Esophagus squamous epithelium (tissue), 5 donors: ENCODE data around the gene DHRS13. TPM values are rescaled to one million over a fixed set of nuclear protein-coding genes. Genes with fewer than 3 reads are reported as not detected.
A peak's percentile ranks its signal among the peaks of the same experiment; 100 is the strongest.
"Not testable (repeated sequence)": the region's sequence is repeated elsewhere in the genome, so short reads cannot be mapped to it uniquely, and the experiment has no call there.

Experiments used
- DNase-seq: peaks from one replicate; lab custom pipeline; 2025; lab: John Stamatoyannopoulos, UW
- H3K27ac ChIP-seq, 4 donors: fragments of 200-600 bp; sonication (generic); one replicate each; pipeline ENCODE4 v1.5.1; 2016 to 2019; ENCODE audit warnings: mild to moderate bottlenecking in 1 of 4
- H3K27me3 ChIP-seq, 4 donors: fragments of 200-600 bp; sonication (generic); 1 replicate in 3 of 4; 2 replicates in 1 of 4; pipeline versions ENCODE4 v1.5.1 to v1.6.0; 2017 to 2021; ENCODE audit warnings: antibody characterized with exemption in 1 of 4
- H3K36me3 ChIP-seq, 3 donors: fragments of 200-600 bp; sonication (generic); one replicate each; pipeline ENCODE4 v1.5.1; 2016 to 2019
- H3K4me1 ChIP-seq, 3 donors: fragments of 200-600 bp; sonication (generic); one replicate each; pipeline ENCODE4 v1.5.1; 2017 to 2019
- H3K4me3 ChIP-seq, 4 donors: fragments of 200-600 bp; sonication (generic); 1 replicate in 3 of 4; 2 replicates in 1 of 4; pipeline ENCODE4 v1.5.1; 2016 to 2019; ENCODE audit warnings: mild to moderate bottlenecking in 2 of 4, moderate library complexity in 1 of 4
- H3K9me3 ChIP-seq, 3 donors: fragments of 200-600 bp; sonication (generic); one replicate each; pipeline ENCODE4 v1.5.1; 2016 to 2019
- CTCF ChIP-seq, 6 experiments: fragments of 450-650 bp in 4 of 6; fragments of 200-600 bp in 2 of 6; sonication (generic) in 2 of 6; IDR thresholded peaks; one replicate each; pipeline ENCODE4 v1.5.1; 2016 to 2019; ENCODE audit warnings: antibody characterized with exemption in 6 of 6, mild to moderate bottlenecking in 4 of 6, moderate library complexity in 4 of 6
- POLR2A ChIP-seq, 4 donors: fragments of 450-650 bp; IDR thresholded peaks; one replicate each; pipeline ENCODE4 v1.6.1; 2017; ENCODE audit warnings: antibody characterized with exemption in 4 of 4, mild to moderate bottlenecking in 4 of 4, moderate library complexity in 3 of 4
- WGBS, 2 donors: methylation state at CpG; one replicate each; pipeline ENCODE4 v1.1.5; 2018; 5-methylcytosine and 5-hydroxymethylcytosine counted together
- intact Hi-C: fragments of 100-400 bp; cut with DNase I; formaldehyde crosslinking; loops from one replicate; pipeline ENCODE4 v1.15.0; 2022
- total RNA-seq, 4 donors: library from RNA; depleted of rRNA; stranded (reverse); fragments of >200 nt; gene quantifications; one replicate each; pipeline ENCODE4 v1.1.0, GENCODE V29; 2016
- donor health status: DM: yes; HTN: yes; CAD: no.

Gene DHRS13
- total RNA-seq, 4 donors from 2014 or later = 10.3 to 17.0 (median 14.9) TPM

DNA sequence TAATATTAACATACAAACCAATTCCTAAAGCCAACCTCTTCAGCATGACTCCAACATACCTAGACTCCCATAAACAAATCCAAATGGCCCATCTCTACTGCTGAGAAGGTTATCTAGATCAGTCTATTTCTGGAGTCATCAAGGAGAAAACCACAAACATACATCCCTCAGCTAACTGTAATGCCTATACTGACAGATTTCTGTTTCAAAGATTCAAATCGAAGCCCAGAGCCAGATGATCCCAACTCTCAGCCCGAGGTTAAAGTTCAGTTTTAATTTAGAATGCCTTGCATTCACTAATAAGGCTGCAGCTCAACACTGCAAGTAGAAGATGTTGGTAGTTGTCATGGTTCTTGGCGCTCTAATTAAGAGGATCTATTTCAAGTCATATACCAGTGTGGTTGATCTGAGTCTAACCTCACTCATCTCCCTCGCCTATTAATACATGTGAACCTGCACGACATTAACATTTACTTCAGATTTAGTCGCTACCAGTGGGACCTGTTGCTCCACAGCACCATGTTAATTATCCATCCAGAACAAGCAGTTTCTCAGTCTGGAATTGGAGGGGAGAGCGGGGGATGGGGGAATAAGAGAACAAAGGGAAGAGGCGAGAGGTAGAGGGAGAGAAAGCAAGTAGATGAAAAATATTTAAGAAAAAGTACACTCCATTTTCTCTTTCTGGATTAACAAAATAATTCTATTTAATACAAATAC, 33.0 kb upstream of the DHRS13 start:
- no peak overlapping the region for H3K27ac ChIP-seq
- WGBS, 2 donors = 84 to 85% methylated on average over 8 of the region's 8 CpGs
- peaks cover 0 to 10% (median 0%) of the 10 kb centered on the region in 3 donors for H3K36me3 ChIP-seq
- no peaks in the 10 kb centered on the region for H3K27me3 ChIP-seq
- no peak for DNase-seq
- intact Hi-C loops = no loop called here
- H3K9me3 ChIP-seq = no peaks in the 10 kb centered on the region
- no peak overlapping the region for H3K4me3 ChIP-seq
- no peak for TF ChIP-seq CTCF (IDR thresholded peaks at IDR 0.05)
- no peak for TF ChIP-seq POLR2A (IDR thresholded peaks at IDR 0.05)
- H3K4me1 ChIP-seq = peaks cover 3 to 62% (median 34%) of the 10 kb centered on the region in 3 donors

DNA sequence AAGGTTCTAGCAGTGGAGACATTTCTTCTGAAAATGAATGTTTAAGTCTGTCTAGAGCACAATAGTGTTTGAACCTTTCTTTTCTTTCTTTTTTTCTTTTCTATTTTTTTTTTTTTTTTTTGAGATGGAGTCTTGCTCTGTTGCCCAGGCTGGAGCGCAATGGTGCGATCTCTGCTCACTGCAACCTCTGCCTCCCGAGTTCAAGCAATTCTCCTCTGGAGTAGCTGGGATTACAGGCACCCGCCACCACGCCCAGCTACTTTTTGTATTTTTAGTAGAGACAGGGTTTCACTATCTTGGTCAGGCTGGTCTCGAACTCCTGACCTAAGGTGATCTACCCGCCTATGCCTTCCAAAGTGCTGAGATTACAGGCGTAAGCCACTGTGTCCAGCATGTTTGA, 31.6 kb upstream of the DHRS13 start:
- H3K4me1 ChIP-seq = peaks cover 3 to 48% (median 28%) of the 10 kb centered on the region in 3 donors
- intact Hi-C loops = not testable (repeated sequence)
- 93% methylated on average over 8 of the region's 8 CpGs for WGBS, 2 donors

GRCh38 chr17:28929787-28930186, 26.9 kb upstream of the DHRS13 start:
- TF ChIP-seq POLR2A (IDR thresholded peaks at IDR 0.05) (no peak), CTCF (IDR thresholded peaks at IDR 0.05) (no peak)
- Histone ChIP-seq H3K9me3 (peaks cover 0 to 6% (median 4%) of the 10 kb centered on the region in 3 donors), H3K36me3 (peaks cover 0 to 40% (median 3%) of the 10 kb centered on the region in 3 donors), H3K4me3 (no peak overlapping the region), H3K27ac (no peak overlapping the region), H3K27me3 (no peaks in the 10 kb centered on the region), H3K4me1 (peaks cover 0 to 28% (median 4%) of the 10 kb centered on the region in 3 donors)
- WGBS, 2 donors = 92 to 100% methylated on average over 2 of the region's 2 CpGs
- DNase-seq = no peak
- intact Hi-C loops = no loop called here

More for the DNA sequence above, 31.6 kb upstream of the DHRS13 start:
- H3K9me3 ChIP-seq, DNase-seq, H3K27me3 ChIP-seq, H3K36me3 ChIP-seq, H3K4me3 ChIP-seq, H3K27ac ChIP-seq: not testable (repeated sequence)

DNA sequence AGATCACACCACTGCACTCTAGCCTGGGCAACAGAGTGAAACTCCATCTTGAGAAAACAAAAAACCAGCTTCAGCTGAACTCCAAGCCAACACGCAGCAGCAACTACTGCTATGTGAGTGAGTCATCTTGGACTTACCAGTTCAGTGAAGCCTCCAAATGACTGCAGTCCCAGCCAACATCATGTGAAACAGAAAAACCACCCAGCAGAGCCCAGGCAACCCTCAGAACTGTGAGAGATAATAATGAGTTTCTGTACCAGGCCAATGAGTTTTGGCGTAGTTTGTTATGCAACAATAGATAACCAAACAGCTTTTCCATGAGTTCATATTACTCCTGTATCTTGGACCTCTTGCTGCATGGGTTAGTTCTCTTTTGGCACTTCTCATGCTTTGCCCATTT, 25.2 kb upstream of the DHRS13 start:
- DNase-seq = no peak
- intact Hi-C loops = no loop called here
- Histone ChIP-seq H3K36me3 (peaks cover 7 to 57% (median 12%) of the 10 kb centered on the region in 3 donors), H3K9me3 (peaks cover 0 to 6% (median 4%) of the 10 kb centered on the region in 3 donors), H3K27me3 (no peaks in the 10 kb centered on the region), H3K4me1 (peaks cover 0 to 26% (median 4%) of the 10 kb centered on the region in 3 donors), H3K27ac (no peak overlapping the region), H3K4me3 (no peak overlapping the region)
- 51 to 67% methylated on average over 2 of the region's 2 CpGs for WGBS, 2 donors
- TF ChIP-seq POLR2A (IDR thresholded peaks at IDR 0.05) = no peak

GRCh38 chr17:28926786-28927185, 23.9 kb upstream of the DHRS13 start:
- intact Hi-C loops = no loop called here
- Histone ChIP-seq H3K4me1 (peaks cover 0 to 26% (median 4%) of the 10 kb centered on the region in 3 donors), H3K36me3 (peaks cover 12 to 70% (median 12%) of the 10 kb centered on the region in 3 donors), H3K4me3 (no peak overlapping the region), H3K27me3 (no peaks in the 10 kb centered on the region), H3K9me3 (peaks cover 0 to 6% (median 4%) of the 10 kb centered on the region in 3 donors), H3K27ac (peak overlapping the region in 3 of 4 donors; percentile 46 to 63 (median 62))
- no peak for DNase-seq
- TF ChIP-seq CTCF (IDR thresholded peaks at IDR 0.05) = no peak
- no peak for TF ChIP-seq POLR2A (IDR thresholded peaks at IDR 0.05)
- WGBS, 2 donors = 88 to 93% methylated on average over 4 of the region's 4 CpGs

DNA sequence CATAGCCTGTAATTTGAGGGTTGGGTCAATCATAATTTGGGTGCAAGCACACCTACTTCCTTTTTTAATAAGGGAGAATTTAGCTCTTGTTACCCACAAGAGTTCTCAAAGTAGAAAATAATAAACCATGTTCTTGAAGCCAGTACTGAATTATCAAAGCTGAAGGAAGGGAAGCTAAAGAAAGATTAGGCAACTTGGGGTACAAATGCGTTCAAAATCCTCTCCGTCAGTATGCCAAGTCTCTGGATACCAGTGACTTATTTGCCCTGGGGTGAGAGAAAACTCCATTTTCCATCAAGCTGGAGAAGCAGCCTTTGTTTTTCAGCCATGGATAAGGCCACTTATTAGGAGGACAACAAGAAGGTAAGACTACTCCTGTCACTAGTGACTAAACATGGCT, 23.5 kb upstream of the DHRS13 start:
- Histone ChIP-seq H3K27ac (peak overlapping the region in 3 of 4 donors; percentile 46 to 63 (median 62)), H3K4me1 (peaks cover 0 to 26% (median 4%) of the 10 kb centered on the region in 3 donors), H3K27me3 (no peaks in the 10 kb centered on the region), H3K36me3 (peaks cover 12 to 74% (median 12%) of the 10 kb centered on the region in 3 donors), H3K4me3 (no peak overlapping the region), H3K9me3 (peaks cover 0 to 6% (median 4%) of the 10 kb centered on the region in 3 donors)
- intact Hi-C loops = no loop called here
- no peak for DNase-seq
- WGBS, 2 donors = 63 to 77% methylated on average over 2 of the region's 2 CpGs
- TF ChIP-seq POLR2A (IDR thresholded peaks at IDR 0.05) (no peak), CTCF (IDR thresholded peaks at IDR 0.05) (no peak)
